Spleen (tissue), 7 donors: ENCODE results near the gene MYT1.

Source experiments
- POLR2A ChIP-seq, 3 donors: fragments of 450-650 bp; IDR thresholded peaks; one replicate each; pipeline ENCODE4 v1.5.1; 2017; ENCODE audit warnings: antibody characterized with exemption in 3 of 3, mild to moderate bottlenecking in 1 of 3
- TF ChIP-seq, protein P1 (sequence below), 11 experiments: fragments of 200-600 bp in 7 of 11; fragments of 450-650 bp in 4 of 11; sonication (generic) in 4 of 11; IDR thresholded peaks in 8 of 11; conservative IDR thresholded peaks in 3 of 11; 1 replicate in 7 of 11; 2 replicates in 4 of 11; pipeline versions ENCODE4 v1.4.0 to v1.8.0; 2016 to 2021; ENCODE audit warnings: antibody characterized with exemption in 11 of 11, inconsistent platforms in 4 of 11, mild to moderate bottlenecking in 1 of 11
- donor health status: DM: no; HTN: no; CAD: no; lungs with moderate emphysema.
- donor health status: DM: no; HTN: no; CAD: no.
- donor health status: DM: no; HTN: no; CAD: no.

DNA sequence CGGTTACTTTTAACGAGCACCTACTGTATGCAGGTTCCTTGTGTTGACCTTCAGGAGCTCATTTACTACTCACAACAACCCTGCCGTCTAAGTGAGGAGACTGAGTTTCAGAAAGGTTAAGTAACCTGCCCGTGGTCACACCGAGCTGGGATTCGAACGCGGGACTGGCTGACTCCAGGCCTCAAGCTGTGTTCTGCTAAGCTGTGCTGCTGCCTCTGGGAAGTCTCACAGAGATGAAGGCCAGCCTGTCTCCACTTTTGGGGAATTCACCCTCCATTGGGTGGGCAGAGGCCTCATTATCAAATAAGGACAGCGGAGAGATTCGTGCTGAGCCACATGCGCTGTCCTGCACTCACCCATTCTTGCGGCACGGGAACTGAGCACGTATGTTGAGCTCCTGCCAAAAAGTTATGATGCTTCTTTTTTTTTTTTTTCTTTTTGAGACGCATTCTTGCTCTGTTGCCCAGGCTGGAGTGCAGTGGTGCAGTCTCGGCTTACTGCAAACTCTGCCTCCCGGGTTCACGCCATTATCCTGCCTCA lies 25.9 kb upstream of the MYT1 start:
- TF ChIP-seq, protein P1, sequence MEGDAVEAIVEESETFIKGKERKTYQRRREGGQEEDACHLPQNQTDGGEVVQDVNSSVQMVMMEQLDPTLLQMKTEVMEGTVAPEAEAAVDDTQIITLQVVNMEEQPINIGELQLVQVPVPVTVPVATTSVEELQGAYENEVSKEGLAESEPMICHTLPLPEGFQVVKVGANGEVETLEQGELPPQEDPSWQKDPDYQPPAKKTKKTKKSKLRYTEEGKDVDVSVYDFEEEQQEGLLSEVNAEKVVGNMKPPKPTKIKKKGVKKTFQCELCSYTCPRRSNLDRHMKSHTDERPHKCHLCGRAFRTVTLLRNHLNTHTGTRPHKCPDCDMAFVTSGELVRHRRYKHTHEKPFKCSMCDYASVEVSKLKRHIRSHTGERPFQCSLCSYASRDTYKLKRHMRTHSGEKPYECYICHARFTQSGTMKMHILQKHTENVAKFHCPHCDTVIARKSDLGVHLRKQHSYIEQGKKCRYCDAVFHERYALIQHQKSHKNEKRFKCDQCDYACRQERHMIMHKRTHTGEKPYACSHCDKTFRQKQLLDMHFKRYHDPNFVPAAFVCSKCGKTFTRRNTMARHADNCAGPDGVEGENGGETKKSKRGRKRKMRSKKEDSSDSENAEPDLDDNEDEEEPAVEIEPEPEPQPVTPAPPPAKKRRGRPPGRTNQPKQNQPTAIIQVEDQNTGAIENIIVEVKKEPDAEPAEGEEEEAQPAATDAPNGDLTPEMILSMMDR (IDR thresholded peaks at IDR 0.05 in 8 of 11, conservative IDR thresholded peaks at IDR 0.05 in 3 of 11), result no peak
- no peak for TF ChIP-seq POLR2A (IDR thresholded peaks at IDR 0.05)
